CD1c-positive myeloid dendritic cell (primary cell): Measurements from ENCODE around the gene CPVL.
"Not testable (repeated sequence)": the region's sequence is repeated elsewhere in the genome, so short reads cannot be mapped to it uniquely, and the experiment has no call there.

Experiments
- DNase-seq: peaks from one replicate; pipeline ENCODE4 v3.0.0-alpha.2; 2016; ENCODE audit errors: extremely low spot score

CPVL gene

DNA sequence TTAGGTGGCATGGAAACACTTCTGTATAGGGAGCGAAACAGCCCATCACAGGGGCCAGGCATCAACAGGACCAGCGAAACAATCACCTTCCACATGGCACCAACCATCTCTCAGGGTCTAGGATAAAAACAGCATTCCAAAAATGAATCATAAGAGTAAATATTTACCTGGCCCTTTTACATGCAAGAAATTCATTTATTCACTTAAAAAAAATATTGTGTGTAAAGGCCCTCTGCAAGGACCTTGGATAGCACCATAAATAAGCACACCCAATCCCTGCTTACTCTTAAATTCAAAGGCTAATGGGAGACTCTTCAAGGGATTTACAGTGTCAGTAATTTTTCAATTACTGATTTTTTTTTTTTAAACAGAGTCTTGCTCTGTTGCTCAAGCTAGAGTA lies 25.4 kb downstream of the CPVL start:
- DNase-seq = no peak

DNA sequence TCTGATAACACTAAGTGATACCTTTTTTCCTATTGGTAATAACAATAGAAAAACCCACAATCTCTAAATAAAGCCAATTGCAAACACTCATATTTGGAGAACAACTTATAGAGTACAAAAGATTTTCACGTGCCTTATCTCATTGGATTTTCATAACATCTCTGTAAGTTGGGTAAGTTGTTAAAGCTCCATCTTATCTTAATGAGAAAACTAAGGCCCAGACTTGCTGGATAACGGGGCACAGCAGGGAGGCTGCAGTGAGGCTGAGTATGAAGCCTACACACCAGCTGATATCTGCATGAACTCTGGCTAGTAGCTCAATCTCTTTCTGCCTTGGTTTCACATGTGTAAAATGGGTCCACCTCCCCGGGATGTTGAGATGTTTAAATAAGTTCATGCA lies 26.8 kb downstream of the CPVL start:
- no peak for DNase-seq

DNA sequence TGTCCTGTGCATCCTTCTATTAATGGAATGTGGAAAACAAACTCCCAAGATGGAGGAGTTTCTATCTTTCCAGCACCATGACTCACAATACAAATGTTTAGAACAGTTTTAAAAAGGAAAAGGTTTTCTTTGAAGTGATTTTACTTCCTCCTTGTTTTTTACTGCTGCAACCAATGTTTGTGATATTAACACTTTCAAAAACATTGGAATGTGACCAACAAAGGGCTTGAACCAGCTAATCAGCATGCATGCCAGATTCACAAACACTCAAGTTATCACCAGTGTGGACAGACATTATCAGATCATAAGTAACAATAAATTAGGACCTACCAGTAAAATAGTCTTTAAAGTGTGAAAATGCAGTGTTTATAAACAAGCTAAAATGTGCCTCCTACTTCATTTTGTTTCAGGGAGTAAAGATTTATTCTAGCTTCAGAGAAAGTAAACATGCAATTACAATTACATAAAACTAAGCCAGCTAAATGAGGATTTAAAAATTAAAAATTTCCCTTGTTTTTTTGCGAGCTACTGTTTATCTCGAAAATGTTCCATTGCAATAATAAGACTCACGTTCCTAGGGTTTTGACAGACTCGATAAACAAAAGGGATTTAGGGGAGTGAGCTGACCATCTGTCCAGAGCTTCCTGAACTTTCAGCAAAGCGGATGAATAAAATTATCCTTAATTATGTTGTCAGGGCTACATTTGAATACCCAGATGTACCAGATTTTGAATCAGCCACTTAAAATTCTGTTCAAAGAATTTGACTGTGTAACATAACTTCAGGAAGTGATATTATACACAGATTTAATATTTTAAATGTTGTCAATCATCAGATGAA lies 29.8 kb downstream of the CPVL start:
- no peak for DNase-seq

DNA sequence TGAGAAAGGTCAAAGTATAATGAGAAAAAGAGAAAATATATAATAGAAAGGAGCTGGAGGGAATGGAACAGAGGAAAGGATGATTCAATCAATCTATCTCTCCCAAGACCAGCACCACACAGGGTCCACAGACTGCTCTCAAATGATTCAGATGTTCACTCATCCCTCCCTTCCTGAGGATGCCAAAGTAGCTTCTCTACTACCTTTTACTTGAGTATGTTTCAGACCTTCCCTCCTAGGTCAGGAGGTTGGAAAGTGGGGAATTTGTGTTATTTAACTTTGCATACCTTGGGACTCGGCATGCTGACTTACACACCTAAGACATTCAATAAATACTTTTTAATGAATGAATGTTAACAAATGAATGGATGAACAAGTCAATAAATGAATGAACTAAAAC lies 30.6 kb downstream of the CPVL start:
- no peak for DNase-seq

DNA sequence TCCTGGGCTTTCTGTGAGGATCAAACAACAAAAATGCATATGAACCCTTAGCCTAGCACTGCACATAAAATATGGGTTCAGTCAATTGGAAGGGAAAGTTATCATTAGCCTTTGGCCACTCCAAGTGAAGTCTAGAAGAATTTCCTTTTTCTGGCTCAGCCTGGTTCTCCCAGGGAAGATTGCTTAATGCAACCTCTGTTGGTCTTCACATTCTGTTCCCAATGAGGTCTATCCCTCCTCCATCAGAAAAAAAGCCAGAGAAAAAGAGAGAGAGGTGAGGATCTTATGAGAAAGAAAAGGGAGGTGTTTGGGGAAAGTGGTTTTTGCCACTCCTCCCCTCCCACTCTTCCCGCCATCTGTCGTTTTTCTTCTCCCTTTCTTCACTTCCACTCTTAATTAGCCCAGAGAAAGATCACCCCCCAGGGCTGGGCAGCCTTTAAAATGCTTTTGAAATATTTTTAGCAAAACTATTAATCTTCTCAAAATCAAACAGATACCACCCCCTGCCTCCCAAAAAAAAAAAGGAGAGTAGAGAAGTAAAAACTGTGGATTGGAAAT lies 31.1 kb downstream of the CPVL start:
- DNase-seq = no peak

DNA sequence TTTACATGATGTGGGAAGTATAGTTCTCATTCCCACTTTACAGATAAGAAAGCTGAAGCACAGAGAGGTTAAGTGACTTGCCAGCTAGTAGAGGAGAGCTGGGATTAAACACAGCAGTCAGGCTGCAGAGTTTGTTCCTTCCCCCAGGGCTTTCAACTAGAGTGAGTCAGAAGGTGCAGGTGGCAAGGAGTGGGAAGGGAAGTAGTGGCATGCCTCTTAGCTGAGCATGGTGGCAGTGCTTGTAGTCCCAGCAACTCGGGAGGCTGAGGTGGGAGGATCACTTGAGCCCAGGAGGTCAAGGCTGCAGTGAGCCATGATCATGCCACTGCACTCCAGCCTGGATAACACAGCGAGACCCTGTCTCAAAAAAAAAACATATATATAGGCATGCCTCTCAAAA lies 32.1 kb downstream of the CPVL start:
- peak; percentile 21 for DNase-seq

DNA sequence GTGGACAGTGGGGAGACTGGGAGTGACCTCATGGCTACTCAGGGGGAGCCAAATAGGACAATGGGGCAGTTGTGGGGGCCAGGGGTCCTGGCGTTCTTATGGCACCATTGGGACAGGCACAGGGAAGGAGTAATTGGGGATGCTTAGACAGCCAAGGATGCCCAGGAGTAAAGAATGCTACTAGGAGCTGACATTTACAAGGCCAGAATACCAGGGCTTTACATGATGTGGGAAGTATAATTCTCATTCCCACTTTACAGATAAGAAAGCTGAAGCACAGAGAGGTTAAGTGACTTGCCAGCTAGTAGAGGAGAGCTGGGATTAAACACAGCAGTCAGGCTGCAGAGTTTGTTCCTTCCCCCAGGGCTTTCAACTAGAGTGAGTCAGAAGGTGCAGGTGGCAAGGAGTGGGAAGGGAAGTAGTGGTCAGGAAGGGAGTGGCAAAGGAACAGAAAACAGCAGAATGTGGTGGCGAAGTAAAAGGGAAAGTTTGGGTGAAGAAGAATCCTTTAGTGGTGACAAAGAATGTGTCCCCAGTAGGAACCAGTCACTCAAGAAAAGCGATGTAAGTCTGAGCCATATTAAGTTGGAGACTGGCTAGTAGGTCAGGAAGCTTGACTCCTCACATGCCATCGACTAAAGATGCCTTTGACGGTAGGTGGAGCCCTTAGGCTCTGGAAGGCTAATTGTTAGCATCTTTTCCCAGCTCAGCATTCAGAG lies 32.8 kb downstream of the CPVL start:
- DNase-seq = peak; percentile 79

DNA sequence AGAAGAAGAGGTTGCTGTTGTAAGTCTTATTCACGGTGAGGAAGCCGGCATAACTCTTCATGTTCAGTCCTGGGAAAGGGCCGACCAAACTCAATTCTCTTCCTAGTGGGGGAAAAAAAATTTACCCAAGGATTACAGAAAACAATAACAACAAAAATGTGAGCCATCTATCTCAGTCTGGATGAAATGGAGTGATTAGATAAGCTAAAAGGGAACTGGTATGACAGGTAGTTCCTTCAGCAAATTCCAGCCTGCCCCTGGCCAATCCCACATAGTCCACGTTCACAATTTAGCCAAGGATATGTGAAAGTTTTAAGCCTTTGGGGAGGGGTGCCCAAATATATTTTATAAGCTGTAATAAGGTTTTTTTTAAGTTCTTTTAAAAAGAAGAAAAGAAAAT lies 33.6 kb downstream of the CPVL start:
- no peak for DNase-seq

DNA sequence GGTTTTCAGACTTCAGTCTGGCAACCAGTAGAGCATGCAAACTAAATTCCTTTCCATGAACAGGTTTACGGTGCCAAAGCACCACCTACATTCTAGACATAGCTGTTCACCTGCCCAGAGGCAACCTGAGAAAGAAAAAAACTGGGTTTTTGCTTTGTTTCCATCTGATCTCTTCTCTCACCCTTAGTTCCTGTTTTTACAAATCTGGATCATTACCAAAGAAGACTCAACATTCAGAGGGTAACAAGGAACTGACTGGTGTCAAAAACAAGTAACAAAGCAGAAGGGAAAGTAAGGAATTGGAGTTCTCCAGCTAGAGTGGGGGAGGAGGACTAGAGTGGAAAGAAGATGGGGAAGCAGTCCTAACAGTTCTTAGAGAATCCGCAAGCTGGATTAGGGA lies 36.4 kb downstream of the CPVL start:
- DNase-seq = peak; percentile 87

DNA sequence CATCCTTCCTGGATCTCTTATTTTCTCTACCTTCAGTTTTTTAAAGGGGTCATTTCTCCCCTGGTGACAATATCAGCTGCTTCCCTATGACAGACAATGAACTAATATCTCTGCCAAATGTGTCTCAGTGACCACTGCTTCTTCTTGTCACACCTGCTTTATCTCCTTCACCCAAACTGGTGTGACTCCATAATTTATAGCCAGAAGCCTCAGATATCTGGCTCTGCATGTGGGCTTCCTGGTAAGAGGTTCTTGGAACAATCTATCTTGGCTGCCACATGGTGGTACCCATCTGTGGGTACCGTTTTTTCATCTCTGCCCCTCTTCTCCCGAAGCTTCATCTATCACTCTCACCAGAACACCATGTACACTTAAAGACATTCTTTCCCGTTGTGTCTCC lies 37.0 kb downstream of the CPVL start:
- DNase-seq = no peak

DNA sequence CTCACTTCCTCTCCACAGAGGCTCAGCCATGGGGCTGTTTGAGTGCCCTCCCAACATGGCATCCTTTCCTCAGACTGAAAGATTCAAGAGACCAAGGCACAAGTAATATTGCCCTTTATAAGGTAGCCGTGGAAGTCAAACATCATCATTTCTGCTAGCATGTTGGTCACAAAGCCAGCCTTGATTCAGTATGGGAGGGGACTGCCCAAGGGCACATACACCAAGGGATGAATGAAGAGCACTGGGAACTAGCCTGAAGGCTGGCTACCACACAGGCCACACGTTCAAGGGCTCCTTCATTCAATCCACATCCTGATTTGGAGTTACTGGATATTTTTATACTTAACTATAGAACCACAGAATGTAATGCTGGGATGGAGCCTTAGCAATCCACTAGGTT lies 39.3 kb downstream of the CPVL start:
- DNase-seq = no peak

DNA sequence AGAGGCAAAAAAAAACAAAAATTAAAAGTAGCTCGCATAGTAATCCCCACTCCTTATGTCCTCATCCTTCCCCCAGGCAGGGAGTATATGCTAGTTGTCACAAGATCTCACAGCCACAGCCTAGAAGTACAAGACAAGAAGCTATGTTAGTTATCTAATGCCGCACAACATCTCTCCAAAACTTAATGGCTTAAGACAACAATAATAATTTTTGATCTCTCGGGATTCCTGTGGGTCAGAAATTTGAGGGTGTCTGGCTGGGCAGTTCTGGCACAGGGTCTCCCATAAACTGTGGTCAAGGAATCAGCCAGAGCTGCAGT lies 39.7 kb downstream of the CPVL start:
- DNase-seq = no peak

DNA sequence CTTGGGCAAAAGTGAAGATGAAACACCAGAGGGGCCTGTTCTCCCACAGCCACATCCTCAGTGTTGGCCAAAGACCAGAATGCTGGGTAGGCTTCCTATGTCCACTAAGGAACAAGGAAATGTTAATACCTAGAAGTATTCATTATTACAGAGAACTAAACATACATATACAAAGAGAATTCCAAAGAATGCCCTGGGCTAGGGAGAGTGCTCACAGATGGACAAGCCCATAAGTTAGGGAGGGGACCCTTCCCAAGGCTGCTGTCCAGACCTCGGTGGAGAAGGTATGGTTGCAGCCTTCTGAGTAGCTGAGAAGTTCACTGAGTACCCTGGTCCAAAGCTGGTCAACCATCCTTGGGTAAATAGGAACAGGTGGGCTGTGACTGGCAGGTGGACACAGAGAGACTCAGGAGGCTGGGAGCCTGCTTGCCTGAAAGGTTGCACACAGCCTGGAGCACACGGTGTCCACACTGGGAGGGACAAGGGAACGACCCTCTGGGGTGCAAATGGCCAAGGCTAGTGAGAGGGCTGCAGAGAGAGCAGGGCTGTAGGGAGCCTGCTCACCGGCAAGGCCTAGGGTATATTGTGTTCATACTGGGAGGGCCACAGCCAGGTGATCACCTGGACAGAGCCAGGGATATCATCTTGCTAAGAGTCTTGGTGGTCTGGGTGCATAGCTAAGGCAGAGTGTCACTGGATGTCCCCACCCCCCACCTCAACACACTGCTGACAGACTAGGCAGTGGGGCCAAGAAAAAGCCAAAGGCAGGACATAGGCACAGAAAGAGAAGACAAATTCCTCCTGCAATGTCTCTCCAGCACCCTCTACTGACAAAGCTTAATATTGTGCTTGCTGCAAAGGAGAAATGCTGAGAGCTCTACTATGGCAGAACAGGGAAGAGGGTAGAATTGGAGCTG lies 40.3 kb downstream of the CPVL start:
- DNase-seq = peak; percentile 74

DNA sequence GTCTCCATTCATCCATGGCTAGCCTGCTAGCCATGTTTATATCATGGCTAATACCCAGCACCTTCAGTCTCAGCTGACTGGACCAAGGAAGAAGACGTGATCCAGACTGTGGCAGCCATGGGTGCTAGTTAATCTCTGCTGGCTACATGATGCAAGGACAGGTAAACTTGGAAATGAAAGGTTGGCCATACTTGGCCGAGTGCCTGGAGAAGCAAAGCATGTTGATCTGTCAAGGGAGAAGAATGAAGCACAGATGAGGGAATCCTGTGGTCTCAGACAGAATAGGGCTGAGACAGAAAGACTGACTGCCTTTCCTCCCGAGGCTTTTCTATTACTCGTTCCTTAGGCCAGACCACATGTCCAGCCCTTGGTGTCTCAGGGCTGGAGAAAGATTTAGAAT lies 41.1 kb downstream of the CPVL start:
- no peak for DNase-seq

DNA sequence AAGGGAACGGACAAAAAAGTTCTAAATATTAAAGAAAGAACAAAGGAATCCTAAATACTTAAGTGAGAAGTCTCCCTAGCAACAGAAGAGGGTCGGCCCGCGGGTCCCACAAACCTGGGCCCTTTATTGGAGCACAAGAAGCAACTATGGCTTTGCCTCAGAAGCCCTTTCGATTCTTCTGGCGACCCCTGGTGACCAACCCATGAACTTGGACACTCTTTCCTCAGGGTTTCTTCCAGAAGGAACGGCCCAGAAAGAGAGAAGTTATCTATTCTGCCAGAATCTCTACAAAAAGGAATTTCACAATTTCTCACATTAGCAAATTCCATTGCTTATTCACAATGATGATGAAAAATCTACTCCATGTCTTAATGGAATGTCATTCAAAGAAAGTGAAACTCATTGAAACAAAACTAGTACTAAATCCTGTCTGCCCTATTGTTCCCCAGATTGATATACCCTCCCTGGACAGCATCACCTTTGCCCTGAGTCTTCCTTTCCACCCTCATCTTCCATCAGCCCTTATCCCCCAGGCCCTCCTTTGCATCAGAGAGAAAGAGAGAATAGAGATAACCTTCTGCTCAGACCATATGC lies 43.7 kb downstream of the CPVL start:
- DNase-seq = peak; percentile 70

DNA sequence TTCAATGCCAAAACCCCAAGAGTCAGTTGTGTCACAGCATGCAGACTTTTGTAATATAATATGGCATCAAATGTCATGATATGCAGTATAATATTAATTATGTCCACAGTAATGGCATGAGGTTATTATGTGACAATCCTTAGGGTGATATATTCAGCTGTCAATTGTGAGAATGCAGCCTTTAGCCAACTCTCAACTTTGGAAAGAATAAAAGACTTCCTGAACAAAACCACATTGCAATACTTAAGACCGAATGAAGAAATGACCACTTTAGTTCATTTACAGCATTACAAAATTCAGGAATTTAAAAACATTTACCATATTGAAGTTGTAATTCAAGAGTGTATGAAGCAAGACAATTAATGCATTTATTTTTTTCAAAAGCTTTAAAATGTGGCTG lies 45.4 kb downstream of the CPVL start:
- DNase-seq = no peak

DNA sequence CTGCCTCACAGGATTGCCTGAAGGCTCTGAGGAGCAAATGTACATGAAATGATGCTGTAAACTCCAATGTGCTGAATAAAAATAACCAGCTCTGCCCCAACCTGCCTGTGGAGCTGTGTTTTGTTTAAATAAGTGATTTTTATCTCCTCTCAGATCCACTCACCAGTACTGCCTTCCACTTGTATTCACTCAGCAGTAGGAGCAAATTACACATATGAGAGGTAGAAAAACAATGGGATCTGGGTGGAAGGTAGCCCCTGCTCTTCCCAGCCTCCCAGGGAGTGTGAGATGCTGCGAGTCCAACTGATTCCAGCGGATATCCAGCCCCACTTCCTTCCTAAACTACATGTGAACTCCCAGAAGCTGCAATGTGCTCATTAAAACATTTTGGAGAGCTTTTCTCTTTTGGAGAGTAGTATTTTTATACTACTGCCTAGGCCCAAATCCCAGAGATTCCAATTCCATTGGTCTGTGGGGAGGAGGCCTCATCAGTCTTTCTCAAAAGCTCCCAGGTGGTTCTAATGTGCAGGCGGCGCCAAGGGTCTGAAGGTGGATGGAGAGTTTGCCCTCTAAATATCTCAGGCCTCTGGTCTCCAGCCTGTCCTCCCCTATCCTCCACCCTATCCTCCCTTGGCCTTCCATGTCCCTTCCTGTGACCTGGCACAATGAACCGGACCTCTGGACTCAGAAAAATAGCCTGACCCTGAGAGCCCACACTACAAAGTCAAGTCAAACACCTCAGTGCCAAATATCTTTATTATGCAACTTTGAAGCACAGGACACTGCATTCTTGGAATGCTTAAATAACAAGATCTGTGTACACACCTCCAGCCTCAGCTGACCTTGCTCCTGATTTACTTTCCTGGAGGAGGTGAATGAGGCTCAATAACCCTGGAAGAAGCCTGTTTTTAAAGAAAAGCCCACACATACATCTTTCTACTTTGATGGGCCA lies 46.2 kb downstream of the CPVL start:
- DNase-seq = no peak

DNA sequence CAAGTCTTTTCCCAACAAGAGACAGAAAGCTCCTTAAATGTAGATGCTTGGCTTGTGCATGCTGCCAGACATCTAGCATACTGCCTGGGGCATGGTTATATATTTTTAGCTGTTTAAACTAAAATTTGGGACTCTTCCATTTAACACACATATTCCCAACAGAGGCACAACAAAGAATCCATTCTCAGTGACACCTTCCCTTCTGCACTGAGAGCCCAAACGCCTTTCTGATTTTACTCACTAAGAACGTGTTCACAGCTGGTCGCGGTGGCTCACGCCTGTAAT lies 49.9 kb downstream of the CPVL start:
- DNase-seq = no peak

DNA sequence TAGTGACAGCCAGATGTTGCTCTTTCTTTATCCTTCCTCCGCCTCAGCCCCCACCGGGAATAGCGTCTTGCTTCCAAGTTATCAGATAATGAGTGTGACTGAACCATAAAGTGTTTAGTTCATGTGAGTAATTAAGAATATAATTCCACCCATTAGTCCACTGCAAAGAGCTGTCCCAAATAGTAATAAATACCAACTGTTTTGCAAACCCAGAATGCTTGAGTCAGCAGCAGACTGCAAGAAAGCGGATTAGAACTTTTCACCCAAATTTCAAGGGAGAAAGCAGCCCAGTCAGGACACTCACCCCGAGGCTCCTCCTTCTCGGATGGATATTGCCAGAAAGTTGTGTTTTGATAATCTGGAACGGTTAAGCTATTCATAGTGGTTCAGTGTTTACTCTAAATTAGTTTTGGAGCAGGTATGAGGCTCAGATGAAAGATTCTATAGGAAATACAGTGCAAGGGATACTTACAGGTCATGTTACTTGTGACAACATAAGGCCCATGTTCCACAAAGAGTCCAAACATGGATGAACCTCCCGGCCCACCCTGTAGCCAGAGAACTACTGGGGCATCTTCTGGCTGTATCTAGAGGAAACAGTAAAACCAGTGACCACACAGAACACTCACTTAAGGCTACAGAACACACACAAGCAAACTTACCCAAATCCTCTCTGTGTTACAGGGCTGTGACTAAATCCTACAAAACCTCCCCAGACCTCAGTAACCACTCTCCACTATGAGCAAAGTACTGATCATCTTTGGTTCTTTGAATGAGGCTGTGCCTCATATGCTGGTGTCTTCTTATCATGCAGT lies 50.5 kb downstream of the CPVL start:
- no peak for DNase-seq

DNA sequence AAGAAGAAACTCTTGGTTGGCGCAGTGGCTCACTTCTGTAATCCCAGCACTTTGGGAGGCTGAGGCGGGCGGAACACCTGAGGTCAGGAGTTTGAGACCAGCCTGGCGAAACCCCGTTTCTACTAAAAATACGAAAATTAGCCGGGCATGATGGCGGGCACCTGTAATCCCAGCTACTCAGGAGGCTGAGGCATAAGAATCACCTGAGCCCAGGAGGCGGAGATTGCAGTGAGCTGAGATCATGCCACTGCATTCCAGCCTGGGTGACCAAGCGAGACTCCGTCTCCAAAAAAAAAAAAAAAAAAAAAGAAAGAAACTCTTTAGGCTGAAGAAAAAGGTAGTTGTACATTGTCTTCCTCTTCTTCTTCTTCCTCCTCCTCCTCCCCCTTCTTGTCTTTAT lies 53.2 kb downstream of the CPVL start:
- not testable (repeated sequence) for DNase-seq
